Measurements from ENCODE around the gene ATP13A3. TPM values are rescaled to one million over a fixed set of nuclear protein-coding genes. Genes with fewer than 3 reads are reported as not detected.
A peak's percentile ranks its signal among the peaks of the same experiment; 100 is the strongest.

Gene ATP13A3
- total and polyA plus RNA-seq, 4 donors = 33.6 to 257 (median 56.4) TPM

DNA sequence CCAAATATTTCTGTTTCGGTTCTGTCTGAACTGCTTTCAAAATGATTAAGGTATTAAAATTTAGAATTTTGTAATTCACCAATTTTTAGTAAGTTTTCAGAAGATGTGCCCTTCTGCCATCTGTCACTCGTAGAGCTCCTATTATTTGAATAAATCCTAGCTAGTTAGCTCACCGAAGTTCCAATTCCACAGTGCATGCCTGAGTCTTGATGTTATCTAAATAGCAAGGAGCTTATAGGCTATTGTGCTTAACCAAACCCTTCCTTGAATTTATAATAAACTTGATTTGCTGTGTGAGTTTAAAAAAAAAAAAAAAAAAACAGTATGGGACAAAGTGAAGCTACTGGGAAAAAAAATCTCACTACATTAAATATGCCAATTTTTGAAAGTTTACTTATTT is 18.7 kb downstream of the ATP13A3 start (continued):
- no peak for TF ChIP-seq REST (IDR thresholded peaks at IDR 0.05)

DNA sequence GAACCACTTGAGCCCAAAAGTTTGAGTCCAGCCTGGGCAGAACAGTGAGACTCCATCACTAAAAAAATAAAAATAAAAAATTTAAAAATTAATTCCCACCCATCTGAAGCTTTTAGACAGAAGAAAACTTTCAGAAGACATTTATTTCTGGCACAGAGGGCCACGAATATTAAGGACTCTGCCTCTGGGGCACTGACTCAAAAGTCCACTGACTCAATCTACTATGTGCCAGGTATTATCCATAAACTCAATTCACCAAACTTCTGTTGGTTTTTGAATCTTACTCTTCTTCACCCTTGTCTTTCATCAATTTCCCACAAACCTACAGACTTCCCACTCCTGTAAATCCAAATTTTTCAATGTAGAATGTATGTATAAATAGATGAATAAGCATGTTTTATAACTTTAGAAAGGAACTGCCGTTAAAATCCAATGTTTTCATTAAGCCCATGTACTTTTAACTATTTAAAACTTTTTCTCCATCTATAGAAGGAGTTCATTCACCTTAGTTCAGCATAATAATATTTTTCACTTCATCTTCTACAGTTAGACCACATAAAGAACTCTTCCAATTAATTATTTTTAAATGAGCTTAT is 19.9 kb downstream of the ATP13A3 start:
- H3K4me3 ChIP-seq (ENCODE audit: low read depth in 1 of 3, low read length in 3 of 3) = no peak overlapping the region
- no peaks in the 10 kb centered on the region for H3K9me3 ChIP-seq (ENCODE audit: control insufficient read depth in 4 of 4, low read length in 3 of 4)
- no peaks in the 10 kb centered on the region for H3K27me3 ChIP-seq (ENCODE audit: control insufficient read depth in 4 of 4, insufficient read depth in 4 of 4, low read length in 3 of 4)
- H3K4me1 ChIP-seq (ENCODE audit: control insufficient read depth in 4 of 4, insufficient read depth in 4 of 4, low read length in 3 of 4) = peaks cover 3 to 25% (median 19%) of the 10 kb centered on the region in 4 donors
- TF ChIP-seq FOXA2 (IDR thresholded peaks at IDR 0.05) (no peak), HNF4A (conservative IDR thresholded peaks at IDR 0.05) (peak; percentile 29 to 53)
- H3K9ac ChIP-seq (ENCODE audit: low read depth in 1 of 2, low read length in 2 of 2) = no peak overlapping the region
- 59% methylated on average over 2 of the region's 2 CpGs for WGBS
- H3K27ac ChIP-seq (ENCODE audit: low read depth in 1 of 2, low read length in 2 of 2) = no peak overlapping the region
- DNase-seq (ENCODE audit: low spot score) = no peak
- H3K36me3 ChIP-seq (ENCODE audit: control insufficient read depth in 4 of 4, insufficient read depth in 3 of 4, low read depth in 1 of 4, low read length in 3 of 4) = no peaks in the 10 kb centered on the region

GRCh38 chr3:194465920-194466570 is 20.8 kb downstream of the ATP13A3 start:
- H3K9me3 ChIP-seq (ENCODE audit: control insufficient read depth in 4 of 4, low read length in 3 of 4) = no peaks in the 10 kb centered on the region
- no peak overlapping the region for H3K9ac ChIP-seq (ENCODE audit: low read depth in 1 of 2, low read length in 2 of 2)
- TF ChIP-seq FOXA1 (IDR thresholded peaks at IDR 0.05) = no peak
- TF ChIP-seq HNF4A (conservative IDR thresholded peaks at IDR 0.05) = no peak
- TF ChIP-seq REST (IDR thresholded peaks at IDR 0.05) = no peak
- TF ChIP-seq ZBTB33 (IDR thresholded peaks at IDR 0.05) = no peak
- TF ChIP-seq RAD21 (IDR thresholded peaks at IDR 0.05) = no peak
- TF ChIP-seq JUND (IDR thresholded peaks at IDR 0.05) = no peak
- TF ChIP-seq NR2F2 (IDR thresholded peaks at IDR 0.05) = peak; percentile 14
- no peak for TF ChIP-seq SP1 (IDR thresholded peaks at IDR 0.05)
- no peak for DNase-seq (ENCODE audit: low spot score)
- H3K36me3 ChIP-seq (ENCODE audit: control insufficient read depth in 4 of 4, insufficient read depth in 3 of 4, low read depth in 1 of 4, low read length in 3 of 4) = no peaks in the 10 kb centered on the region
- H3K27me3 ChIP-seq (ENCODE audit: control insufficient read depth in 4 of 4, insufficient read depth in 4 of 4, low read length in 3 of 4) = no peaks in the 10 kb centered on the region
- H3K27ac ChIP-seq (ENCODE audit: low read depth in 1 of 2, low read length in 2 of 2) = no peak overlapping the region
- no peak overlapping the region for H3K4me3 ChIP-seq (ENCODE audit: low read depth in 1 of 3, low read length in 3 of 3)
- WGBS = 70% methylated on average over 5 of the region's 5 CpGs
- H3K4me1 ChIP-seq (ENCODE audit: control insufficient read depth in 4 of 4, insufficient read depth in 4 of 4, low read length in 3 of 4) = peaks cover 3 to 20% (median 19%) of the 10 kb centered on the region in 4 donors
